ENCODE results near the gene ARHGEF17.

DNA sequence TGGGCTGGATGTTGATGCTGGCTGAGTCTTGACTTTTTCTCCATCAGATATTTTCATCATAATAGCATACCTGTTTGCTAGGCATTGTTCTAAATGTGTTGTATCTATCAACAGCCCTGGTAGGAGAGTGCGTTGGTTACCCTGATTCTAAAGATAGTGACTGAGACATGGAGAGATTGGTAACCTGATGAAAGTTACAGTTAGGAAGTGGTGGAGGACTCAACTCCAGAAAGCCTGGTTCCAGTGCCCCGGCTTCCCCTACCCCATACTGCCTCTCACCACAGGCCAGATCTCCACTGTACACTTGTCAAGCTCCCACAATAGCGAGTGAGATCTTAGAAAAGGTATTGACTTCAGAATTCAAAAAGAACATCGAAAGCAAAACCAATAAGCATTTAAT lies 45.3 kb downstream of the ARHGEF17 start:
- TF ChIP-seq EZH2 (IDR thresholded peaks at IDR 0.05; ENCODE audit: insufficient read depth, poor library complexity, severe bottlenecking) (no peak), EZH2phosphoT487 (IDR thresholded peaks at IDR 0.05; ENCODE audit: insufficient read depth, low read depth) (no peak)

Measured in GM23248 (cell line).